Lower leg skin (tissue), 4 donors: ENCODE data around the gene DLG2. TPM values are rescaled to one million over a fixed set of nuclear protein-coding genes. Genes with fewer than 3 reads are reported as not detected.

Source experiments
- DNase-seq, 2 donors: peaks; one replicate each; pipeline ENCODE4 v3.0.0-alpha.2; 2019; ENCODE audit warnings: low spot score in 2 of 2
- H3K4me3 ChIP-seq: fragments of 200-600 bp; sonication (generic); 2 replicates; pipeline ENCODE4 v1.5.1; 2017; ENCODE audit warnings: mild to moderate bottlenecking, low read depth; ENCODE audit not compliant: poor library complexity, severe bottlenecking
- POLR2A ChIP-seq, 2 donors: fragments of 450-650 bp; IDR thresholded peaks; one replicate each; pipeline ENCODE4 v1.6.1; 2016 to 2017; ENCODE audit warnings: antibody characterized with exemption in 2 of 2, mild to moderate bottlenecking in 1 of 2, moderate library complexity in 1 of 2
- WGBS, 2 donors: methylation state at CpG; one replicate each; pipeline ENCODE4 v1.1.5; 2018; 5-methylcytosine and 5-hydroxymethylcytosine counted together
- intact Hi-C: fragments of 100-400 bp; cut with DNase I; formaldehyde crosslinking; loops from one replicate; pipeline ENCODE4 v1.15.0; 2023; ENCODE audit warnings: low total_unique reads
- total RNA-seq, 4 donors: library from RNA; depleted of rRNA; stranded (reverse); fragments of >200 nt; gene quantifications; one replicate each; pipeline ENCODE4 v1.1.0, GENCODE V29; 2016
- TF ChIP-seq, protein P1 (sequence below), 3 donors: fragments of 450-650 bp; IDR thresholded peaks; one replicate each; pipeline ENCODE4 v1.5.1; 2016; ENCODE audit warnings: antibody characterized with exemption in 3 of 3, mild to moderate bottlenecking in 3 of 3, moderate library complexity in 2 of 3

Gene DLG2
- total RNA-seq, 4 donors from 2014 or later: 37.6 to 68.3 (median 46.0) TPM

DNA sequence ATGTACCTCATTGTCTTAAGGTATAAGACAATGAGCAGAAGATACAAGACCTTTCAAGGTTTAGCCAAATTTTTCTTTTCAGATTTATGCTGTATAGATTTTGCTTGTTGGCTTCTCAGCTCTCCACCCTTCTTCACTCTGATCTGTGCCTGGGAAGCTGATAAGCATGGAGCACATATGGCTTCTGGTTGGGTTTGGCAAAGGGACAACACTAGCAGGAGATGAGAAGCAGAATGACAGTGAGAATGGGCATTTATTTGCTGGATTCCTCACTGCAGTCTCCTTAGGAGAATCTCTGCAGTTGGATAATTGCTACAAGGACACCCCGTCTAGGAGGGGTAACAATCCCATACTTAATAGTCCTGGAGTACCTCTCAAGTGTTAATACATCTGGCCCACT, 1866.2 kb downstream of the DLG2 start:
- H3K4me3 ChIP-seq: no peak overlapping the region
- 65 to 82% methylated on average over 1 of the region's 1 CpG for WGBS, 2 donors
- no peak for DNase-seq
- TF ChIP-seq POLR2A (IDR thresholded peaks at IDR 0.05): no peak
- TF ChIP-seq, protein P1, sequence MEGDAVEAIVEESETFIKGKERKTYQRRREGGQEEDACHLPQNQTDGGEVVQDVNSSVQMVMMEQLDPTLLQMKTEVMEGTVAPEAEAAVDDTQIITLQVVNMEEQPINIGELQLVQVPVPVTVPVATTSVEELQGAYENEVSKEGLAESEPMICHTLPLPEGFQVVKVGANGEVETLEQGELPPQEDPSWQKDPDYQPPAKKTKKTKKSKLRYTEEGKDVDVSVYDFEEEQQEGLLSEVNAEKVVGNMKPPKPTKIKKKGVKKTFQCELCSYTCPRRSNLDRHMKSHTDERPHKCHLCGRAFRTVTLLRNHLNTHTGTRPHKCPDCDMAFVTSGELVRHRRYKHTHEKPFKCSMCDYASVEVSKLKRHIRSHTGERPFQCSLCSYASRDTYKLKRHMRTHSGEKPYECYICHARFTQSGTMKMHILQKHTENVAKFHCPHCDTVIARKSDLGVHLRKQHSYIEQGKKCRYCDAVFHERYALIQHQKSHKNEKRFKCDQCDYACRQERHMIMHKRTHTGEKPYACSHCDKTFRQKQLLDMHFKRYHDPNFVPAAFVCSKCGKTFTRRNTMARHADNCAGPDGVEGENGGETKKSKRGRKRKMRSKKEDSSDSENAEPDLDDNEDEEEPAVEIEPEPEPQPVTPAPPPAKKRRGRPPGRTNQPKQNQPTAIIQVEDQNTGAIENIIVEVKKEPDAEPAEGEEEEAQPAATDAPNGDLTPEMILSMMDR (IDR thresholded peaks at IDR 0.05): no peak
- intact Hi-C loops: no loop called here

DNA sequence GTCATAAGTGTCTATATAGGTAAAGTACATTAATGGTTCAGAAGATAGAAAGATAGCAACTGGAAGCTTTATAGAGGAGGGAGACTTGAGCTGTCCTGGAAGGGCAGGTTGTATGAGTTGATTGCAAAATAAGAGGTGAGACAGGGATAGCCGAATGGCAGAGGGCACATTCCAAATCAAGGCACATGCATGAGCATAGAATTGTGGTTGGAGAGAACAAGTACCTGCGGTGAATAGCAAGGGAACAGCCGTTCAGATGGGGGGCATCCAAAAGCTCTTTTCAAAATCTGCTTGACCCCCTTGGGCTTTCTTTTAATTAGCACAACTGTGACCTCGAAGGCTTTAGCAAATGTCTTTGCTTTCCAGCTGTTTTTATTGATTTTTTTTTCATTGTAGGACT, 1868.0 kb downstream of the DLG2 start:
- DNase-seq: no peak
- H3K4me3 ChIP-seq: no peak overlapping the region
- WGBS, 2 donors: 61 to 71% methylated on average over 4 of the region's 4 CpGs
- TF ChIP-seq, protein P1 (IDR thresholded peaks at IDR 0.05): no peak
- TF ChIP-seq POLR2A (IDR thresholded peaks at IDR 0.05): no peak
- intact Hi-C loops: no loop called here

DNA sequence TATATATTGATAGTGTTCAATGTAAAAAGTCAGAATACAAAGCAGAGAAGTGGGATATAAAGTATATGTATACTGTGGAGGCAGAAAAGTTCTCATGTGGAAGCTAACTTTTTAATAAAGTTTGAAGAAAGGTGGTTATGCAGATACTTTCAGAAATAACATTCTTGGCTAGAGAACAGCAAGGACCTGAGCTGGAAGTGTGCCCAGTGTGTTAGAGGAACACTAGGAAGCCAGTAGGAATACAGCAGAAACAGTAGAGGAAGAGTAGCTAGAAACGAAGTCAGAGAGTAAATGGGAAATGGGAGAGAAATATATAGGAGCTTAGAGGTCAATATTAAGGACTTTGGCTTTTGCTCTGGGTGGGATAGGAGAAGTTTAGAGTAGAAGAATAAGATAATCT, 1876.1 kb downstream of the DLG2 start:
- no peak for TF ChIP-seq POLR2A (IDR thresholded peaks at IDR 0.05)
- TF ChIP-seq, protein P1 (IDR thresholded peaks at IDR 0.05): no peak
- H3K4me3 ChIP-seq: no peak overlapping the region
- DNase-seq: no peak
- 65 to 72% methylated on average over 1 of the region's 1 CpG for WGBS, 2 donors
- intact Hi-C loops: no loop called here

DNA sequence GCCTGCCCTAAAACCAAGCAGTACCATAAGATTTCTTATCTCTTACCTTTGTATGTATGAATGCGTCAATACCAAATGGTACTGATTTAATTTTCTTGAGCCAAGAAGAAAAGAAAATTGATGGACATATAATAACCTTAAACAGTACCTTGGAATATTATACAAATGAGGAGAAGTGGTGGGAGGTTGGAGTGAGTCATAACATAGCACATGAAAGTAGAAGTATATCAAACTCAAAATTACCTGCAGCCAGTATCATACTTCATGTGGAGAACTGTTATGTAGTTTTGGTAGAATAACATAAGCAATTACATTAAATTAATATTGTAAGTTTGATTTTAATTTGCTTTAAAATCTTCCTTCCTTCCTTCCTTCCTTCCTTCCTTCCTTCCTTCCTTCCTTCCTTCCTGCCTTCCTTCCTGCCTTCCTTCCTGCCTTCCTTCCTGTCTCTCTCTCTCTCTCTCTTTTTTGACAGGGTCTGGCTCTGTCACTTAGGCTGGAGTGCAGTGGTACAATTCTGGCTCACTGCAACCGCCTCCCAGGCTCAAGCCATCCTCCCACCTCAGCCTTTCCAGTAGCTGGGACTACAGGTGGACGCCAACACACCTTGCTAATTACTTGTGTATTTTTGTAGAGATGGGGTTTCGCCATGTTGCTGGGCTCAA, 1880.1 kb downstream of the DLG2 start:
- TF ChIP-seq, protein P1 (IDR thresholded peaks at IDR 0.05): no peak
- no peak for TF ChIP-seq POLR2A (IDR thresholded peaks at IDR 0.05)
- intact Hi-C loops: no loop called here
- no peak for DNase-seq
- WGBS, 2 donors: 94 to 97% methylated on average over 4 of the region's 4 CpGs
- H3K4me3 ChIP-seq: no peak overlapping the region

DNA sequence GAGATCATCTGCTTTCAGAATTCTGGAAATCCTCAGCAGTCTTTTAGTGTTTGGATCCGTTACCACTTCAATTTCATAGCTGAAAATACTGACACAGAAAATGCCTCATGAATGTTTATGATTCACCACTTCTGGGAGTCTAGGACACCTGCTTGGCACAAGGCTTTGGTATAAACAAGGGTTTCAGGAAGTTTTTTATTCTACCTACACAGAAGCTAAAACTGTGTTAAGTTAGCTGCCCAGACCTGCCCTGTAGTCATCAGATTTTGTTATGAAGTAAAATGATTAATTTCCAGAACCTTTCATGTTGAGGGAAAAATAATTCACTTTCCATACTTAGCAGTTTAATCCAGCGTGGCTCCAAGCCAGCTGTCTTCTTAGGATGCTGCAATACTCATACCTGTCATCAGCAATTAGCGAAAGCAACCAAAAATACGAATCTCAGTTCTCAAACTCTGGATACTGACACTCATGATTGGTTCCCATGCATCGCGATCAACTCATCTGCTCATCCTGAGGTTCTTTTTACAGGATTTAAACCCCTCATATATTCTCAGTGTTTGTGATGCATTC, 1882.4 kb downstream of the DLG2 start:
- 39 to 53% methylated on average over 6 of the region's 6 CpGs for WGBS, 2 donors
- intact Hi-C loops: no loop called here
- H3K4me3 ChIP-seq: no peak overlapping the region
- DNase-seq: peak in 1 of 2 donors; percentile 27
- no peak for TF ChIP-seq POLR2A (IDR thresholded peaks at IDR 0.05)
- TF ChIP-seq, protein P1 (IDR thresholded peaks at IDR 0.05): no peak

DNA sequence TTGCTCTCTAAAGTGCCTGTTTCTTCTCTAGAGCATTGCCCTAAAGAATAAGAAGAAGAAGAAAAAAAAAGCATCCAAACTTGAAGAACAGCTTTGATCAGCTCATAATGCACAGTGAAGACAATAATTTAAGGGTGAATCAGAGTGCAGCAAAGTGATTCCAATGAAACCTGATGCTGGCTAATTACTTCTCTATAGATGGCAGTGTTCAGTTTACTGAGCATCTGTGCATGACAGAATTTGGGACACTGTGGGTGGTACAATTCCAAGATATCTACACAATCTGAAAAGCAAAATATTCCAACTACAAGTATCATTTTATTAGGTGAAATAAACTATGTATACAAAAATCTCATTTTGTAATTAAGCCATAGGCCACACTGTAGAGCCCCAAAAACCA, 1890.5 kb downstream of the DLG2 start:
- intact Hi-C loops: no loop called here
- no peak for DNase-seq
- H3K4me3 ChIP-seq: no peak overlapping the region
- TF ChIP-seq, protein P1 (IDR thresholded peaks at IDR 0.05): no peak
- no peak for TF ChIP-seq POLR2A (IDR thresholded peaks at IDR 0.05)
